CD4-positive, alpha-beta T cell treated with Interferon gamma for 1 hour (primary cell): ENCODE results near the gene ETFA.
"Not testable (repeated sequence)": the region's sequence is repeated elsewhere in the genome, so short reads cannot be mapped to it uniquely, and the experiment has no call there.

Source experiments
- DNase-seq: peaks from one replicate; pipeline ENCODE4 v3.0.0-alpha.2; 2020

ETFA gene

DNA sequence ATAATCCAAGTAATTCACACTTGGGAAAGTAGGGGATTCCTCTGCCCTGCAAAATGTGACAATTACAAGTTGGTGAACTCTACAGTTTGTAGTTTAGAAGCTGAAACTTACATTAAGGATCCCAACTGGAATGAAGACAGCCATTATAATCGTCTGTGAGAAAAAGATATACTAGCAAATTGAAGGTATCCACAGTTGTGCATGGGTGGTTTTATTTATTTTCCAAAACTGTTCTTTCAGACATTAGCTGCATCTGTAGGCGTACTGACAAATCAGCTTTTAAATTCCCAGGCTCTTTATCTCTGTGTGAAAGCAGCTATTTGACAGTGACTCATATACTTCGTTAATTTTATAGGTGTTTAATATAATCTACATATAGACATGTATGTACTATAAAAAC lies 12.8 kb upstream of the ETFA start:
- no peak for DNase-seq

DNA sequence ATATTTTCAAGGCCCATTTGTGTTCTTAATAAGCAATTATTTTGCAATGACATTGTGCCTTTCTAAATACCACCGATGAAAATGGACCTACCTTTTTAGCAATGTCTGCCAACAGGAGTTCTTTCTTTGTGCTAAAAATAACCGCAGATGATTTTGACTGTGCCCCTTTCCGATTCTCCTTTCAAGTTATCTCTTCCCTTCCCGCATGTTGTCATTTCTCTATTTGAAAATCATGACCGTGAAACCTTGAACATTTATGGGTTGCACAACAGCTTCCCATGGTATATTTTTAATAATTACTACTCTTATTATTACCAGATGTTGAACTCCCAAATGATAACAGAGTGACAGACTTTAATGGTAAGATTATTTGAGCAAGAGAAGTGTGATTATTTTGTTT lies 10.3 kb upstream of the ETFA start:
- DNase-seq = no peak

DNA sequence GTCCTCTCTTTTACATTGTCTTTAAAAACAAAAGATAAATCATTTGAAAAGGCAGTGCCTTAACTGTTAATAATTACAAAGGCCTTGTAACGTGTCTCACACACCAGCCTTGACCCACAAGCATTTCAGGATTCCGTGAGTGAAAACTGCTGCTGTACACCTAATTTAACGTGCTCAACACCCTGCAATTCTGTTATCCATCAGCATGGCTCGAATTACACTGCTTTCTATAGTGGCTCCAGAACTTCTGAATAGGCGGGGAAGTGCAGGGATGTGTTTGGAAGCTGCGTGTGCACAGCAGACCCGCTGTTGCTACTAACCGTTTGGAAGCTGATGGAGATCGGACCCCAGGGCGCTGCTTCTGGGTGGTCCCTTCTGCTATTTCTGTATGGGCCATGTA lies 9.9 kb upstream of the ETFA start:
- no peak for DNase-seq

DNA sequence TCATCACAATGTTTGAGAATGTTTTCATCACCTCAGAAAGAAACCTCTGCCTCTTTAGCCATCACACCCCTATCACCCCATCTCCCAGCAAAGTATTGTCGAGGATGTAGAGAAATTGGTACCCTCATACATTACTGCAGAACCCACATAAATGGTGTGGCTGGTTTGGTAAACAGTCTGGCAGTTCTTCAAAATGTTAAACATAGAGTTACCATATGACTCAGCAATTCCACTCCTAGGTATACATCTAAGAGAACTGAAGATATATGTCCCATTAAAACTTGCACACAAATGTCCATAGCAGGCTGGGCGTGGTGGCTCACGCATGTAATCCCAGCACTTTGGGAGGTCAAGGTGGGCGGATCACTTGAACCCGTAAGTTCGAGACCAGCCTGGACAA lies 8.7 kb upstream of the ETFA start:
- DNase-seq = no peak

DNA sequence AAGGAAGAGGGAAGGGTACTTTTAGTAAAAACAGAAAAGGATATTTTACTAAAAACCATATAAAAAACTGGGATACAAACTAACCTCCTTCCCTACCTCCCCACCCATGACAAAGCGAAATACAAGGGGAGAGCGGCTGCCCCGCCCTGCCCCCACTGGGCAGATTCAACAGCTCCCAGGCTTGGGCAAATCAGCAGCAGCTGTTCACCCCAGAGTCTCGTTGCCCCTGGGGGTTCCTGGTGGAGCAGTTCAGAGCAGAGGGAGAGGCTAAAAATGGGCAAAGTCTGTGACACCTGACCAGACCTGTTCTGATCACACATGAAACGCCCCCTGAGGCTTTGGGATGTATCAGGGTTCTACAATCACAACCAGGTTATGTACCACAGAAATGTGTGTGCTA lies 2.5 kb upstream of the ETFA start:
- no peak for DNase-seq

DNA sequence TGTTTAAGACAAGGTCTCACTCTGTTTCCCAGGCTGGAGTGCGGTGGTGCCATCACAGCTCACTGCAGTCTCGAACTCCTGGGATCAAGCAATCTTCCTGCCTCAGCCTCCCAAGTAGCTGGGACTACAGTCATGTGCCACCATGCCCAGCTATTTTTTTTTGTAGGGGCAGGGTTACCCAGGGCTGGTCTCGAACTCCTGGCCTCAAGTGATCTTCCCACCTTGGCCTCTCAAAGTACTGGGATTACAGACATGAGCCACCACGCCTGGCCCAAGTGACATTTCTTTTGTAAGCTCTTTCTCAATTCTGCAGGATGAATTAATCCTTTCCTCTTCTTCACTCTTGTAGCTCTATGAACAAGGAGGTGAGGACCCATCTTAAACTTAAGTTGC lies 1.9 kb upstream of the ETFA start:
- not testable (repeated sequence) for DNase-seq

DNA sequence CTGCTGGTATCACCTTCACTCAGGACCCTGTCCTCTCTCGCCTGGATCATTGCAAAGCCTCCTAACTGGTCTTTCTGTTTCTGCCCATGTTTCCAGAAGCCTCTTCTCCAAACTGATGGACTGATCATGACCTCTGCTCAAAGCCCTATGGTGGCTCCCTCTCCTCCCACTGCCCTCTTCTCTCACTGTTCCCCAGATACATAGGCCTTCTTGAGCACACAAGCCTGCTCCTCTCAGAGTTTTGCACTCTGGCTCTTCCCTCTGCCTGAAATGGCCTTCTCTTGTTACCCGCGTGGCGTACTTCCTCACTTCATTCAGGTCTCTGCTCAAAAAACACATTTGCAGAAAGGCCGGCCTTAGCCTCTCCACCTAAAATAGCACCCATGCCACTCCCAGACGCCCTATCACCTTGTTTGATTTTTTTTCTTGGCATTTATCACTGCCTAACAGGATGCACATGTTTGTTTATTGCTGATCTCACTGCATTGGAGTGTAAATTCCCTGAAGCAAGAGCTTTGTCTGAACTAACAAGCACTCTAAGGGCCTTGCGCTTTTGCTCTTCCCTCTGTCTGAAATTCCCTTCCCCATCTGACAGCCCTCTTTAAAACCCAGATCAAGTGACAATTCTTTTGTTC lies 1.4 kb upstream of the ETFA start:
- no peak for DNase-seq

DNA sequence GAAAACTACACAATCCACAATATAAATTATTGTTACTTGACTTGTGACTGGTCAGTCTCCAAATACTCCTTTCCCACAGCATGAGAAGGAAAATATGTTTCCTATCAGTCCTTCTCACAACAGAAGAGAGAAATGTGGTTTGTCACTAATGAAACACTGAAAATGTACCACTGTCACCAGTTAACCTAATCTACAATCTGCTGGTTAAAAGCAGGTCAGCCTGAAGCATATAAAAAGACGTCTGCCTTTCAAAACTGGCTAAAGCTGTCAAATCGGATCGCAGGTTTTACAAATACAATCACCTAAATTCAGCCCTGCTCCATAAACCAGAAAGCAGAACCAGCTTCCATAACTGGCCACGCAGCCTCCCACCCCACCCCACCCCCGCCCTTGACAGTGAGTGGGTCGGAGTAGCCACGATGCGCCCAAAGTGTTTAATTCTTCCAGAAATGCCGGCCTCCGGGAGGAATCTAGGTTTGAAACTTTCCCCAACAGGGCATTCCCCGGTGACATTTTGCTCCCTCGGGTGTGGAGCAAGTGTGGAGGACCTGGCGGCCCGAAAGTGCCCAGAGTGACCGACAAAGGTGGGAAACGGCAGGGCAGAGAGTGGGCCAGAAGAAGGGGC lies 682 bp downstream of the ETFA start:
- no peak for DNase-seq

DNA sequence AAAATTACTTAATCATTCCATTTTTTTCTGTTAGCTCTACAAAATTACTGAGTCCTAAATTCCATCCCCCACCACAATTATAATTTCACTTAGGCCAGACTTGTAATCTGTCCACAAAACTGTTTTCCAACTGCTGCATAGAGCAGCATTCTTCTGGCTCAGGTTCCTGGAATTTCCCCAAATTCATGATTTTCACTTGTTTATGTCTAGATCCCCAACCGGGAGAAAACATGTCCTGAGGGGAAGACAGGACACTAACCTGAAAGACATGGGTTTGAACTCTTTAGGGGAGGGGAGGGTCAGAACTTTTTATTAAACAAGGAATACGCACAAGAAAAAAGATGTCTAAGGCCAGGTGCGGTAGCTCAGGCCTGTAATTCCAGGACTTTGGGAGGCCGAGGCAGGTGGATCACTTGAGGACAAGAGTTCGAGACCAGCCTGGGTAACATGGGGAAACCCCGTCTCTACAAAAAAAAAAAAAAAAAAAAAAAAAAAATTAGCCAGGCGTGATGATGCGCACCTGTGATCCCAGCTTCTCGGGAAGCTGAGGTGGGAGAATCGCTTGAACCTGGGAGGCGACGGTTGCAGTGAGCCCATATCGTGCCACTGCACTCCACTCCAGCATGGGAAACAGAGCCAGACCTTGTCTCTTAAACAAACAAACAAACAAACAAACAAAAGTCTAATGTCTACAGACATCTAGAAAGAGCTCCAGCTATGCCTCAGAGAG lies 1.5 kb downstream of the ETFA start:
- no peak for DNase-seq

DNA sequence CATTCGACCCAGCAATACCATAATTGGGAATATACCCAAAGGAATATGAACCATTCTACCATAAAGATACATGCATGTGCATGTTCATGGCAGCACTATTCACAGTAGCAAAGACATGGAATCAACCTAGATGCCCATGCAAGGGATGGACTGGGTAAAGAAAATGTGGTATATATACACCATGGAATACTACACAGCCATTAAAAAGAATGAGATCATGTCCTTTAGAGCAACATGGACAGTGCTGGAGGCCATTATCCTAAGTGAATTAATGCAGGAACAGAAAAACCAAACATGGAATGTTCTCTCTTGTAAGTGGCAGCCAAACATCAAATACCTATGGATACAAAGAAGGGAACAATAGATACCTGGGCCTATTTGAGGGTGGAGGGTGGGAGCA lies 7.4 kb downstream of the ETFA start:
- no peak for DNase-seq

DNA sequence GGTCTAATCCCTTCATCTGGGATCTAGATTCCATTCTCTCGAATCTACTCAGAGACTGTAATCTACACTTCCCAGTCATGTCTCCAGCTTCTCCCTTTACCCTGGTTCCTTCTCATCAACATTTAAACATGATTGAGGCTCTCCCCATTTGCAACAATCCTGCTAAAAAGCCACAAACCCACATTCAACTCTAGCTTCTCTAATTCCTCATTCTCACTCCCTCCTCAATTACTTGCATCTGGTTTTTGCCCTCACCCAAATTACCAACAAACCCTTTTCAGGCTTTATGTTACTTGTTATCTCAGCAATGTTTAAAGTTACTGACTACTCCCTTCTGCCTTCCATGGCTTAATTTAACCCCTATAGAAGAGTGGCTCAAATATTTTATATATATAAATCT lies 11.5 kb downstream of the ETFA start:
- DNase-seq = no peak

DNA sequence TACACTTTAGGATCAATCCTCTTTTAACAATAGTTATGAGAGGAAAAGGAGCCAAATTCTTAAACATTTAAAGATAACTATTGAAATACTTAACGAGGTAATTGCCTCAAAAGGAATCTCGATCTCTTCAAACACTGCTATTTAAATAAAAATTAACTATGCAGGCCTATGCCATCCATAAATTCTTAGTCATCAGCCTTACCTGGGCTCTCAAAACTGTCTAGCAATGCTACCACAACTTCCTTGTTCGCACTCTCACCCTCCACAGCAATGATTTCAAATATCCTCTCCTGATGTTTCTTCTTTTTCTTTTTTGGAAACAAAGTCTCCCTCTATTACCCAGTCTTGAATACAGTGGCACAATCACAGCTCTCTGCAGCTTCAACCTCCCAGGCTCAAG lies 12.3 kb downstream of the ETFA start:
- DNase-seq = no peak

DNA sequence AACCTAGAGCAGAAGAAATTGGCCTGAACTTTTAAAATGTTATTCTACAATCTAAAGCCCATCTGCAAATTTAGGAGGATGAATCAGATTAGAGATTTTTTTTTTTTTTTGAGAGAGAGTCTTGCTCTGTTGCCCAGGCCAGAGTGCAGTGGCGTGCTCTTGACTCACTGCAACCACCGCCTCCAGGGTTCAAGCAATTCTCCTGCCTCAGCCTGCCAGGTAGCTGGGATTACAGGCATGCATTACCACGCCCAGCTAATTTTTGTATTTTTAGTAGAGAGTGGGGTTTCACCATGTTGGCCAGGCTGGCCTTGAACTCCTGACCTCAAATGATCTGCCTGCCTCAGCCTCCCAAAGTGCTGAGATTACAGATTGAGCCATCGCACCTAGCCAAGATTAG lies 13.3 kb downstream of the ETFA start:
- not testable (repeated sequence) for DNase-seq

DNA sequence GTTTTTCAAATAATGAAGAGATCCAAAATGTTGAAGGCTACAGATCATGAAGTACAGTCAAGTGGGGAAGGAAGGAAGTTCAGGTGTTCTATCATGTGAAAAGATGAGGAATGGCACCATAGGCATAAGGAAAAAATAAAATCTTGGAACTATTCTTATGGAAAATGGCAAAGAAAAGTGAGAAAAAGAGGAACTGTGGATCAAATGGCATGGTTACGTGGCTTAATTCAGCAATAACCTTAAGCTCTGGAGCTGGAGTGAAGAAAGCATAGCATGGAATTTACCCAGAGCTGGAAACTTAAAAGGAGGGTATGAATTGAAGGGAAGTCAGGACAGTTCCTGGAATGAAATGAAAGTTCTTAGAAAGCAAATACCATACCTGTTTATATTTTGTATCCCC lies 14.4 kb downstream of the ETFA start:
- no peak for DNase-seq

DNA sequence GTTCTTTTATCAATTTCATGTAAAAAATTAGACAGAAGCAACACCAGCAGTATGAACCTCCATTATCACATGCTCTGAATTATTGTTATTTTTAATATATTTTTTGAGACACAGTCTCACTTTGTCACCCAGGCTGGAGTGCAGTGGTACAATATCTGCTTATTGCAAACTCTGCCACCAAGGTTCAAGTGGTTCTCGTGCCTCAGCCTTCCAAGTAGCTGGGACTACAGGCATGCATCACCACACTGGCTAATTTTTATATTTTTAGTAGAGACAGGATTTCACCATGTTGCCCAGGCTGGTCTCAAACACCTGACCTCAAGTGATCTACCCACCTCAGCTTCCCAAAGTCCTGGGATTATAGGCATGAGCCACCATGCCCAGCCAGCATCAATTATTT lies 16.8 kb downstream of the ETFA start:
- not testable (repeated sequence) for DNase-seq

DNA sequence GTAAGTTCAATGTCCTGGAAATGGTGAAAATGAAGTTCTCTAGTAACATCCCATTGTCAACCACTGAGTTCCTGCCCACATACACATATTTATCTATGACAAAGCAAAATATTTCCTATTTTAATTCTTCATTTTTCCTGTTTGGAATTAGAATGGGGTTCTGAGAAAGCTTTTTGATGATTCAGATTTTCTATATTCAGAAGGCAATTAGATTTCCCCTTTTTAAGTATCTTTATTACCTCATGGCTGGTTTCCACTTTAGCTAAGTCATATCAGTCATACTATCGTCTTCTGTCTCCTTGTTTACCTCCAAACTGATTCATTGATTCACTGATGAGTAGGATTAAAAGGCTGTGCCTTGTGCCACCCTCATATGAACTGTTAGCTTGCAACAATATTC lies 17.9 kb downstream of the ETFA start:
- no peak for DNase-seq

DNA sequence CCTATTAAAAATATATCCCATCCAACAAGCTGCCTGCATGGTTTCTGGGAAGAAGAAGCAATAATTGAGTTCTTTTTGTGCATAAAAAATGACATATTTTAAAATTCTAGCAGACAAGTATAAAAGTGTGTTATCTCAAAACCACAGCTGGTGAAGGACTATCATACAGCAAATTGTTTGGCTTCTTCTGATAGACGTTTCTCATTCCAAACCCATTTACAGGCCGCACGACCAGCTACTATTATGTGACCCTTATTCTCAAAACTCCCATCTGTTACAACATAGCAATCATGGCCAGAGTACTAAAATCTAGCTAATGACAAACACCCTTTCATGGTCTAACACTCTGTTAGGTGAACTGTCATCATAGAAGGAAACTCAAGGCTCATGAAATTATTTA lies 21.7 kb downstream of the ETFA start:
- no peak for DNase-seq

DNA sequence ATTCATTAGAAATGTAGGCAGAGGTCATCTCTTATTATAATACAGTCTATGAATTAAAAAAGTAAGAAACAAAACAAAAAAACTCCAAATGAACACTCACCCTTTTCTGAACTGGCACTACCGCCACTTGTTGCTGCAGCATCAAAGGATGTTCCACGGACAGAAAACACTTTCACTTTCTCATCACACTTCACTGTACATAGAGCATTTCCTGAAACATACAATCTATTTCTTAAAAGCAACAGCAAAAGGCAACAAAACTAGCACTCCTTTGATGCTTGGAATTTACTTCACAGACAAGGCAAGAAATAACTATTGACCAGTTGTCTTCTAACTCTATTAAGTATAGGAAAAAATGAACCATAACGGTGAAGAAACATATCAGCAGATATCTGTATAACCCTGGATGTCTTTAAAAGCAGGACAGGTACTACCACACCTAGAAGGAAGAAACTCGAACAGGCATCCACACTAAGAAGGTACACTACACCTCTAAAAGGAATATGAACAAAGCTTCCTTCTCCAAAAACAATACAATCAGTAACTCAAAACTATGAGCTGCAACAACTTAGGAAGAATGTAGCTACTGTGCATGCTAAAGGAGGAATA lies 24.9 kb downstream of the ETFA start:
- no peak for DNase-seq

DNA sequence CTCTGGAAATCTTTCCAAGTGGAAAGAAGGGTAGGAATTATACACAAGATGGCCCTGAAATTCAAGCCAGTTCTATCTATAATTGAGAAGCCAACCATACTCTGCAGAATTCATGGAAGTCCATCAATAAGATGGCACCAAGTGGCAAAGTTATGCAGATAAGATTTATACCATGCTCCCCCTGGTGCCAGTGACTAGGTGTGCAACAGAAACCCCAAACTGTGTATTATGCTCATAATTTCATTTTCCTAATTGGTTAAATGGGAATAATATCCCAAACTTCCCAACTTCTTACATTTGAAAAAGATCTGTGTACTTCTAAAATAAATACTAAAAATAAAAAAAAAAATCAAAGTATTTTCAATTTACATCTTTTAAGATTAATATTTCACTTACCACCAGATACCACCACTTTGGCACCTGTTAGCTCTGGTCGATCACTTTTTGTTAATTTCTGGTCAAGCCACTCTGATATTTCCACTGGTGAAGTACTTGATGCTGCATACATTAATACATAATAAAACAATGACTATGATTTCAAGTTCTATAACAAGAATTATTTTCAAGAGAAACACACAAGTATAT lies 25.9 kb downstream of the ETFA start:
- no peak for DNase-seq

DNA sequence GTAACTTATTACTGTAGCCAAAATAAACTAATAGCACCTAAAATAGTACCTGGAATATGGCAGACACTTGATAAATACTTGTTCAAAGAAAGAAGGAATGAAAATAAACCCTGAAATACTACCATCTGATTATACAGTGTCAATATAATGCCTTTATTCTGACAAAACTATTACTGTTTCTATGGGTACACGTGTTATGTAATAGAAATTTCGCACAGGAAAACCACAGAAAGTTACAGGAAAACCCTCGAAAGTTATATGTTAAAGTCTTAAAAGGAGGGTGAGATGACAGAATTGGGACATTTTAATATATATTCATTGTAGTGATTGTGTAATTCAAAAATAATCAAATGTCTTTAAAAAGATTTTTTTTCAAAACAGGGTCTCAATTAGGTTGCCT lies 28.8 kb downstream of the ETFA start:
- DNase-seq = no peak

DNA sequence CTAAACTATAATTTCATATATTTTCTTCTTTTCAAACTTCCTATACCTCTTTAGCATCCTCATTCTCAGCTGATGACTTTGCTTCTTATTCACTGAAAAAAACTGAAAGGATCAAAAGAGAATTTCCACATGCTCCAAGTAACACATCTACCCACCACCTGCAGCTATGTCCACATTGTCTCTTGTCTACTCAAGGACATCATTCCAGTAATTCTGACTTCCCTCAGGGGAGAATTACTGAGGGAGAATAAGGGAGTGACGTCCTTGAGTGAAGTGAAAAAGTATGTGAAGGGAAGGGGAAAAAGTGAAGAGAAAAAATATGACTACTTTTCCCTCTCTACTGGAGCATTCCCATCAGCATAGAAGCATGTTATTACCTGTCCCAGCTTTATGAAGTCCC lies 32.6 kb downstream of the ETFA start:
- no peak for DNase-seq

DNA sequence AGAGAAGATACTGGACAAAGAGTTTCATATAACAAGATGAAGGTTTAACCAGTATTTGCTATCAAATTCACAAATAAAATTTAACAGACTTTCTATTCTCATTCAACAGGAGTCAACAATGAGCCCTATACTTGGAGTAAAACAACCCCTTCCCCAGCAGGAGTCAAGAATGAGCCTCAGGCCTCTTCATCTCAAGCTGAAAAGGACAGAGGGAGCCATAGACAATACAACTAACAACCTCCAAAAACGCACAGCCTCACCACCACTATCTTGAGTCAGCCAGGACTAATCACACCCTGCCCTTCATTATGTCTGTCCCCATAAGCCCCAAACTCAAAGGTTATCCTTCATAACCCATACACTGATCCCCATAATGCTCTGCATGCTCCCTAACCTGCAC lies 36.4 kb downstream of the ETFA start:
- DNase-seq = no peak

DNA sequence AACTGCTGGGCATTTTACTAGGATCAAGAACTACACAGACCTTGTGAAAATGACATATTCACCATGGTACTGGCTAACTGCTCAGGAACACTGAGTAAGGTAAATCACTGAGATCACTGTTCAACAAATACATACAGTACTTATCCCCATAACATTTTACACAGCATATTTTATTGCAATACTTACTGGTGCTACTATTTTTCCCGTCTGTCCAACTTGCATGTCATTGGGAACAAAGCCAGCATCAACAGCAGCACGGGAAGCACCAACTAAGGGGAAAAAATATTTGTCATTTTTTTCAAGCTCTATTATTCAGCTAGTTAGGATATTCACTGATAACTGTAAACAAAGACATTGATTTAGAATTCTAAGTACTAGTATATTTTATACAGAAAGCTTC lies 37.0 kb downstream of the ETFA start:
- DNase-seq = no peak

DNA sequence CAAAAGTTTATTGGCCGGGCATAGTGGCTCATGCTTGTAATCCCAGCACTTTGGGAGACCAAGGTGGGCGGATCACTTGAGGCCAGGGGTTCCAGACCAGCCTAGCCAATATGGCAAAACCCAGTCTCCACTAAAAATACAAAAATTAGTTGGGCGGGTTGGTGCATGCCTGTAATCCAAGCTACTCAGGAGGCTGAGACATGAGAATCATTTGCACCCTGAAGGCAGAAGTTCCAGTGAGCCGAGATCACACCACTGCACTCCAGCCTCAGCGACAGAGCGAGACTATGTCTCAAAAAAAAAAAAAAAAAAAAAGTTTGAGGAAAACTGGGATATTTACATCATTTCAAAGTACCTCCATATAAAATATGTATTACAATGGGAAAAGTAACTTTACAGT lies 40.4 kb downstream of the ETFA start:
- no peak for DNase-seq
